ENCODE measurements around the gene DTNA.
"Not testable (repeated sequence)": the region's sequence is repeated elsewhere in the genome, so short reads cannot be mapped to it uniquely, and the experiment has no call there.

Gene DTNA

DNA sequence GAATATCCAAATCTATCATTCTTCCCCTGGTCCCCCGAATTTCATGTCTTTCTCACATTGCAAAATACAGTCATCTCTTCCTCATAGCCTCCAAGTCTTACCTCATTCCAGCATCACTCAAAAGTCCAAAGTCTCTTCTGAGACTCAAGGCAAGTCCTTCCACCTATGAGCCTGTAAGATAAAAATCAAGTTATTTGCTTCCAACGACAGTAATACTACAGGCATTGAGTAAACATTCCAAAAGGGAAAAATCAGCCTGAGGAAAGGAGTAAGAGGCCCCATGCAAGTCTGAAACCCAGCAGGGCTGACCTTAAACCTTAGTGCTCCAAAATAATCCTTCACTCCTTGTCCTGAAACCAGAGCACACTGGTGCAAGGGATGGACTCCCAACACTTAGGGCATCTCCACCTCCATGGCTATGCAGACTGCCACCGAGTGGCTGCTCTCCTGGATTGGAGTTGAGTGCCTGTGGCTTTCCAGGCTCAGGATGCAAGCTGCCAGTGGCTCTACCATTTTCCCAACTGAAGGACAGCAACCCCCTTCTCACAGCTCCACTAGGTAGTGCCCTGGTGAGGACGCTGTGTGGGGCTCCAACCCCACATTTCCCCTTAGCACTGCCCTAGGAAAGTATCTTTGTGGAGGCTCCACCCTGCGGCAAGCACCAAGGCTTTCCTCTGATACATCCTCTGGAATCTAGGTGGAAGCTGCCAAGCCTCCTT is 16.3 kb downstream of the DTNA start:
- no peak for DNase-seq

DNA sequence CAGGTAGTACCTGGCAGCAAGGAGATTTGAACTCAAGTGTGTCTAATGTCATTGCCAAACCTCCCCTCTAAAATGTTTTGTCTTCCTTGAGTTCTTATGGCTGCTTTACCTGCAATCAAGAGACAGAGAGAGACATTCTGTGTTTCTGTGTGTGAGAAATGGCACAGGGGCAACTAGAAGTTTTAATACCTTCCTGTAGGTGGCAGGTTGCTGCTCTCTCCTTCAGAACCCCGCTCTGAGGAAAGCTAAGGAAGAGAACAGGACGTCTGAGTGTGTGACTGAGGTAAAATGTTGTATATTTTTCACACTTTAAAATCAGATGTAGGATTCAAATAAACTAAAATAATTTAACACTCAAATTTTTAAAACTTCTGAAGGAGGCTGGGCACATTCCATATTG is 19.2 kb downstream of the DTNA start:
- peak; percentile 59 for DNase-seq

DNA sequence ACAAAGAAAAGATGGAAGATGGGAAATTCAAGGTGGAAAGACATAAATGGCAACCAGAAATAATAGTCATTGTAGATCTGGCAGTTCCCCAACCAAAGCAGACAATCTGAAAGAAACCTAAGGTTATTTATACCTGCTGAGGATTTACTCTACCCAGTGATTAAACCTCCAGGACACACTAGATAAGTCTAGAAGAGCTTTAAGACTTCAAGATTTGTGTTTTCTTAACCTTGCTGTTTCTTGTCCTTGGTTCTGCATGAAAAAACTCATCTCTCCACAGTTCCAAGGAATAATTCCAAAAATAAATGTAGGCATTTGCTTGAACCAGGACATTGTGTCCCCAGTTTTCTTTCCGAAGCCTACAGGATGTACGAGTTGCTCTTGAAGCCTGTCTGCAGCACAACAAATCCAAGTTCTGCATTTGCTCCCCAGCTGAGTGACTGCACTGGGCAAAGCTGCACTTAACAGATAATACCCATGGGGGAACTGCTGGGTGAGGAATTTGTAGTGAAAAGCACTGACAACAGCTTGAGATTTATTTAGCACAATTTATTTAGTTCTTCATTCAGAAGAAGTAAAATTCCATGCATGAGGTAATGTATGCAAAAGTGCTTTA is 19.8 kb downstream of the DTNA start:
- DNase-seq: peak; percentile 74

DNA sequence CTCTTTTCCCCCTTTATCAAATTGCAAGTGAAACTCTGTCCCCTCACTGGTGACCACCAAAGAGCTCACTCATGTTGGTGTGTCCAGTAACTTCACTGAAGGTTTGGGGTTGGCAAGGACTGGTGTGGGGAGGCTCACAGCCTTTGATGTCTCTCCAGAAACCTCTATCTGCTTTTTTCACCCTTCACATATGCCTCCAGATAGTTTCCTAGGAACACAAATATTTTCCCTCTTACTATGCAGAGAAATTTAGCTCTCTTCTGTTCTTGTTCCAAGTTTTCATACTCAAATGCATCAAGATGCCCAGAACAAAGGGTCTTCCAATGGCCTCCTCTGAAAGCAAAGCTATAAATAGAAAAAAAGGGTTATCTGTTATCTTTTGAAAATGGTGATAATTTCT is 20.7 kb downstream of the DTNA start:
- no peak for DNase-seq

DNA sequence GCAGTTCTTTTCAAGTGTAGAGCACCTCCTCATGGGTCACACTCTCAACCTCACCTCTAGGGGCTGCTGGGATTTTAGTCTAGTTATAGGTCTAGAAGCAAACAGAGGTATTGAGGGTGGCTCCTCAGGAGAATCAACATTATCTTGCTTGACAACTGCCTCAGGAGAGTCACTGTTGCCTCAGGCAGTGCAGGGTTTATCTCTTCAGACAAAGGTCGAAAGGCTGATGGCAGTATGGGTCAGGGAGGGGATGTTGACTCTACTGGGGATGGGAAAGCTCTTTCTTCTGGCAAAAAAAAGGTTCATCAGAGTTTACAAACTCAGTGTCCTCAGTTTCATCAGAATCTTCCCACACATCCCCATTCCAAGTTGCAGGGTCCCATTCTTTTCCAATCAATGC is 24.0 kb downstream of the DTNA start:
- no peak for DNase-seq

DNA sequence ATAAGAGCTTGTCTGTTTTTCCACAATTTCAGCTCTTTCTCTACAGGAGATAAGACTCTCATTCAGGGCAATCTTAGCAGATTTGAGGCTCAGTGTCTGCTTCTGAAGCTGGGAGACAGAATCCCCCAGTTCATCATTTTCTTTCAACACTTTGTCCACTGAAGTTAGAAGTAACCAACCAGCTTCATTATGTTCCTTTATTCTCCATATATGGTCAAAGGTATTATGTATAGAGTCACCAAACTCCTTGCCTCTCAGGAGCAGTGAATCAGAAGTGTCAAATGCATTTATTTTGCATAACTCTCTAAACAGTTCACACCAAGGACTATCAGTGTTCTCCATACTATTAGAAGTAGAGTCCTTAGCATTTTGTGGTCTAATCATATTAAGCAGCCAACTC is 24.4 kb downstream of the DTNA start:
- DNase-seq: not testable (repeated sequence)

DNA sequence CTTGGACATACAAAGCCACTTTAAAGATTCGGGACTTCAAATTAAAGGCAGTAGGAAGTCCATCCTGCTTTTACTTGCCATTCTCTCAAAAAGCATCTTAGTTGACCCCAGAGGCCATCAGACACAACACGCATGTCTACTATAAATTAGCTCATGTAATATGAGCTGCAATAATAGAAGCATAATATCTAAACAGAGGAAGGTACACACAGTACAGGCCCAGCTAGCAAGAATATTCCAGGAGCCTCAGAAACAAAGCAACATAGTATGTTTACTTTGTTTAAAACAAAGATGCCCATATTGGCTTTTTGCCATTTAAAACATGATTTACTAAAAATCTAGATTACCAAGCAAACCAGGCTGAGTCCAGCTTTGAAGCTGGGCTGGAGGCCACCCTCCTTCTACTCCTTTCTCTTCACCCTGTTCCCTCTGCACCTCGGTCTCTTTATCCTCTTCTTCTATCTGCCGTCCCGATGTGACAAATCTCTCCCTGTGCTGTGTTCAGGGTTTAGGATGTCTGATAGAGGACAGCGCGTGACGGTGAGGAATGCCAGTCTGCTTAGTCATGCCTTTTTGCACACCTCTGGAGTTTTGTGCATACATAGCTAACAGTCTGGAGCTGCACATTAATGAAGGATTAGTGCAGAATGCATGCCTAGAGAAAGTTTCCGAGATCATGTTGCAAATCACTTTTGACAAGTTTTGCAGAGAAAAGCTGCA is 28.2 kb downstream of the DTNA start:
- no peak for DNase-seq

DNA sequence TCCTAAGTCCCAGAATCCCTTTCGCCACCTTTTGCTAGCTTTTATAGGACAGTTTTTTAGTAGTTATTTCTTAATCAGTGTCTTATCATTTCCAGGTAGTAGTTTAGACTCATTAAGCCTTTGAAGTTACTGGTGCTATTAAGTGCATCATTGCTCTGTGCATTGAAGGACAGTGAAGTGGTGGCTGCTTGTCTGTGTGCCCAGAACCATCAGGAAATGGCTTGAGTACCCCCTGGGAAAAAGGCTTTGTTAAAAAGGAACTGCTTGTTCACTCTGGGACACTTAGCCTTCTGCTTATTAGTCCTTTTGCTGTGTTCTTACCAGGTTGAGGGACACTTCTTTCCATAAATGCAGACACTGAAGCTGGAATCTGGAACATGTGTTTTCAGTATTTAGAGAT is 30.0 kb downstream of the DTNA start:
- DNase-seq: no peak

DNA sequence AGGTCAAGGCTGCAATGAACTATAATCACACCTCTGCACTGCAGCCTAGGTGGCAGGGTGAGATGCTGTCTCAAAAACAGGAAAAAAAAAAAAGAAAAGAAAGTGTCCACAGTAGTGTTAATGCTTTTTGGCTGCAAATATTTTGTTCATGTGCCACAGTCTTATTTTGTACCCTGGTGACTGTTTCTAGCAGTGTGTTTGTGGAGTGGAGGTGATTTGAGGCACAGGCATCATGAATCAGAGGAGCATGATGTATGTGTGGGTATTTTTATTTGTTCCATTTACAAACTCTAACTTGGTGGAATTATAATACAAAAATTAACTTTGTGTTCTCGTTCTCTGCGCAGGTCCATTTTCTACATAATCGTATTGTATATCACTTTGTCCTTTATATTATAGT is 30.6 kb downstream of the DTNA start:
- DNase-seq: no peak

DNA sequence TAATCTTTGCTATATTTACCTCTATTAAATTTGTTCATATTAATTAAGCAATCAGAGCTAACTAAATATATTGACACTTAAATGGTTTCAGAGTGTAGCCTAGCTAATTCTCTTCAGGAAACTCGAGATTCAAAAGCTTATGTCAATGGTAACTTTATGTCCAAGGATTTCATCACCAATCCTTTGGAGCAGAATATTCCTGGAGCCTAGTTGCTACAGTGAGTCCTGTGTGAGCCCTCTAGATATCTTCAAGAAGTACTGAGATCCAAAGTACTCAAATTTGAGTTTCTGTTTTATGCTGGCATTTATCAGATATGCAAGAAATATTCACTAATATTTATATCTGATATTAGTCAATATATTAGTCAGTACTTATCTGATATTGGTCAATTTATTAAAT is 31.3 kb downstream of the DTNA start:
- no peak for DNase-seq

DNA sequence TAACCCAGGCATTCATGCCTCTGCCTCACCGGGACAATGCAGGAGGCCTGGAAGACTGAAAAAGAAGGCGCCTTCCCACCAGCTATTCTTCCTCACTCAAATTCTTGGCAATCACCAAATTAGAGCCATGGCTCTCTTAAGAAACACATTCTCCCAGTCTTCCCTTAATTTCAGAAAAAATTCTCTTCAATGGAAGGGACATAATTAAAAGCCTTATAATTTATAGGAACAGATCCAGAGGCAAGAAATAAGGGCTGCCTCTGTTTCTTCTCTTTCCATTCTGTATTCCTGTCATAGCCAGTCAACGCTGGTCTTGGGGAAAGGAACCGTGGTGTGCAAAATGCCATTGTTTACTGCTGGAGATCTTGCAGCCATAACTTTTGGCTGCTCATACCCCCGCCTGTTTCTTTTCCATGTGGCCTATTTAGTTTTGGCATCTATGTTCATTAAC is 32.8 kb downstream of the DTNA start:
- no peak for DNase-seq

DNA sequence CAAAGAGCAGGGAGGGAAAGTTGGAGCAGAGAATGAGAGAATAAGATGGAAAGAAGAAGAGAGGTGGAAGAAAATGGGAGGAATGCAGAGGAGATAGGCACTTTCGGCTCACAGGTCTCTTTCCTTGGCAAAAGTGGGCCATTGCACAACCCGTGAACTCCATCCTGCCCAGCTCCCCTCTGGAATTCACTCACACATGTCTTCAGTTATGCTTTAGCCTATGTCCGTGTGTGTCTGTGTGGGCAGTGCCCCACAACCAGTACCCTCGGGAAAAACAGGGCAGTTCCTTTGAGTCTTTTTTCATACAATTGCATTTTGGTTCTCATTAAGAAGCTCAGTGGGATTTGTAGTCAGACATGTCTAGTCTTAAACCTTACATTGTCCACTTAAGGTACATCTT is 34.5 kb downstream of the DTNA start:
- DNase-seq: no peak

DNA sequence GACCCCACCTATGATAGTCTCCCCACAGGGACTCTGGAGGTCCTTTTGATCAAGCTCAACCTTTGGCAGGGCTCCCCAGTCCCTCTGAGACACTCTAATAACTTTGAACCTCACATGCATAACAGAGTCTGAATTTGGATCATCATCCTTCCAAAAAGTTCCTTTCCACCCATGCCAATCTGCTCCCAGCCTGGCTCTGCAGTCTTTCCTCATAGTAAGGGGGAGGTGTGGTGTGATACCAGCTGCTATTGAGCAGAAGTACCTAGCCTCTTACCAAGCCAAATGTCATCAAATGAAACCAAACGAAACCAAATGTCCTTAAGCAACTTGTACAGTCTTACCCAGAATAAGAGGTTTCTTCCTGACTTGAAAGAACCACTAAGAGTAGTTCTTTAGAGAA is 36.5 kb downstream of the DTNA start:
- DNase-seq: no peak

DNA sequence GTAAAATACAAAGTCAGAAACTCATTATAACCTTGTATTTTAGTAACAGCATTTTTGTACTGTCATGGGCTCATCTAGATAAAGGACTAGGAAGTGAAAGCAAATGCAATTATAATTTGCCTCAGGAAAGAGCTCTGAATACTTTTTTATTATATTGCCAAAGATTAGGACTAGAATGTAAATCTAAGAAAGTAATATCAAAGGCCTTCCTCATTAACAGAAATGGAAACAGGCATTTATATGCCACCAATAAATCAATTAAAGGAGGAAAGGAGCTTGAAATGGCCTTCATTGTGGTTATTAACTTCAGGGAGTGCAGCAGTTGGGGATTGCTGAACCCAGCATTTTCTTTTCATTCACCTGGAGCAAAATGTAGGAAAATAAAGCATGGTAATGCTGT is 39.6 kb downstream of the DTNA start:
- DNase-seq: peak; percentile 32

DNA sequence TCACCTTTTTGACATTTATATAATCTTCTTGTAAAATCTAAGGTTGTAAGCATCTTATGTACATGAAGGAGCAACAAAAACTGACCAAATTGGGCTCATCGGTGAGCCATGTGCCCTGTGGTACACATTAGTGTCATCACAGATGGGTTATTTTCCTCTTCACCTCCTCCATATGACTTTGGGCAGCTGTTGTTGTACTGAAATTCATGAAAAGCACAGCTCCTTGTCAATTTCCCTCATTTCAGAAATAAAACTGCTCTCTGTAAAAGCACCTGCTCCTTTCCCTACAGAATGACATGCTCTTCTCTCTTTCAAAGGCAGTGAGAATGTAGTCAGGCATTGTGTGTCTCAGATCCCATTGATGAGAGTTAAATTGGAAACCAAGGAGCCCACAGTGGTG is 42.0 kb downstream of the DTNA start:
- no peak for DNase-seq

DNA sequence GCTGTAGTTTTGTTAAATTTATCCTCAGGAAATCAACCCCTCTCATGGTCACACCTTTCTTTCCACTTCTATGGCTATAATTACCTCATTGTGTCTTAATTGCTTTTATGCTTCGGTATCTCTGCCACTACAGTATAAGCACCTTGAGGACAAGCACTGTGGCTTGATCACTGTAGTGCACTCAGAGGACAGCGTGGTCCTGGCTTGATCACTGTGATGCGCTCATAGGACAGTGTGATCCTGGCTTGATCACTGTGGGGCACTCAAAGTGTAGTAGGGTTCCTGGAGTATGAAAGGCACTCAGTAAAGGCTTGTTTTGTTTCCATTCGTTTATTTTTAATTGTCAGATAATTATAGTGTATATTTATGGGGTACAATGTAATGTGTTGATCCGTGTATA is 44.2 kb downstream of the DTNA start:
- DNase-seq: no peak

DNA sequence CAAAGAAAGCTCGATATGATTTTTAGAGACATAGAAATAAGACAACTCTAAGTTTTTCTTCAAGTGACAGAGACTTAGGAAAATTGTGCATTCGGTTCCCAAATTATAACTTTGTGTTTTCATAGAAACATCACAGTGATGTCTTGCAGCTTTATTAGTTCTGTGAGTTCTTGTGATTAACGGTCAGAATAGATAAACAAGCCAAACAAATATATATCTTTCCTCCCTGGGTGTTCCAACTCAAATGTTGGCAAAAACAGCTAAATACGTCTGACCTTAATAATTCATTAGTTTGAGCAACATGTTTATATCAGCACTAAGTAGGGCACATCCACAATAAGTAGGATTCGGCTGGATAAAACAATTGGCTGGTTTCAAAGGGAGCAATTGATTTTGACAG is 47.6 kb downstream of the DTNA start:
- DNase-seq: no peak

DNA sequence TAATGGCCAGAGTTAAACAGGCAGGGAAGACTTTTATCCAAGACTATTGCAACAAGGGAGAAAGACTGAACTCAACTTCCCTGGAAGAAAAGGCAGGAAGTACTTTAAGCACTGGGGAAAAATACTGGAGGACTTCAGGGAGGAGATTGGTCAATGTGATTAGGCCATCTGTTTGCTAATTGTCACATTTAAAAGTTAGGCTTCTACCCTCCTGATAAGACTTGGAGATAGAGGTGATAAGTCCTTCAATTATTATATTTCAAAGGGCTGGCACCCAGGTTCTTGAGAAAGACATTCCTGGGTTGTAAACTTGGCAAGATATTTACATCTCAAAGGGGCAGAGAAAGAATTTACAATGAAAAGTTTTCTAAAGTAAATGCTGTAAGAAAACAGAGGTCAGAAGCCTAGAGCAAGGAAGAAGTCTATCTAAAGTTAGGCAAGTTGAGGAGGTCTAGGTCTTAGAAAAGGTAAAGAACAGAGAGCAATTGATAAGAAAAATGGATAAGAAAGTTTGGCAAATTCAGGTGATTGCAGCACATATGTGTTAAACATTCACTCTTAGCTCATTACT is 48.4 kb downstream of the DTNA start:
- no peak for DNase-seq

DNA sequence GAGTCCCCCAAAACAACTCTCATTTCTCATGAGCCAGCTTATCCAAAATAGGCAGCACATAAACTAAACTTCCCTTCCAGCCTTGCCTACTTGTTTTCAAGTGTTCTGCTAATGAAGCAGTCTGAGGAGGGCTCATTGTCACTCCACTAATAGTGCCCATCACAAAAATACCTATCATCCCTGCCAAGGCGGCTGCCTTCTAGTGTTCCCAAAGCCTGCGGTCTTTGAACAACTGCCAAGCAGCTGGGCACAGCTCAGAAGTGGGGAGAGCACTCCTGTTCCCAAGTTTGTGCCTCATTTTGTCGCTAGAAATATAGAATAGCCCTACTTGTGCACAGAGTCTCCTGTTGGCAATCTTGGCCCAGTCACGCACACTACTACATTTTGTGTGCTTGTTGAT is 50.3 kb downstream of the DTNA start:
- DNase-seq: no peak

DNA sequence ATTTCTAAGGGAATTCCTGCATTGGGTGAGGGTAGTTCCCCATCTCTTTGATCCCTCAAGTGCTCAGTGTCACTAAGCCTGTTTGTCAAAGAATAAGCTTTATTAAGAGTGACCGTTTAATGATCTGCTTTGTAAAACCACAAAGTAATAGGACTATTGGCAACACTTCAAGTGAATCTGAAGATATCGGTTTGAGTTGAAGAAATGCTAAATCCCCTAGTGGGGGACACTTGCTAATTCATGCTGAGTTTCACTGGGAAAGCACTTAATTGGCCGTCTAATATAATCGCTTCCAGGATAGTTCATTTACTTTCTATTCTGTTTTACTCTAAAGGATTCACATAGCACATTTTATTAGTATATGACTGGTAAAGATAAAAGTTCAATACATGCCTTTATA is 54.4 kb downstream of the DTNA start:
- DNase-seq: no peak

DNA sequence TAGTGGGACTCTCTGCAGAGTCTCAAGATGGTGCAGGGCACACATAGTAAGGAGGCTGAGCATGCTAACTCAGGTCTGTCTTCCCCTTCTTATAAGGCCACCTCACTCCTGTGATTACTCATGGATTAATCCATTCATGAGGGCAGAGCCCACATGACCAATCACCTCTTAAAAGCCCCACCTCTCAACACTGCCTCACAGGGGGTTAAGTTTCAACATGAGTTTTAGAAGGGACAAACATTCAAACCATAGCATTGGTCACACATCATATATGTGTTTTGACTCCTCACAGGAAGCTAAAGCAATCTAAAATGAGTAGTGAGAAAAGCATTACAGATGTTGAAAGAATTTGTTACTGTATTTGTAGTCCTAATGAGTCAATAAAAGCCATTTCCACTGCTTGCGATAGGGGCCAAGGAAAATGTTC is 57.5 kb downstream of the DTNA start:
- DNase-seq: no peak

DNA sequence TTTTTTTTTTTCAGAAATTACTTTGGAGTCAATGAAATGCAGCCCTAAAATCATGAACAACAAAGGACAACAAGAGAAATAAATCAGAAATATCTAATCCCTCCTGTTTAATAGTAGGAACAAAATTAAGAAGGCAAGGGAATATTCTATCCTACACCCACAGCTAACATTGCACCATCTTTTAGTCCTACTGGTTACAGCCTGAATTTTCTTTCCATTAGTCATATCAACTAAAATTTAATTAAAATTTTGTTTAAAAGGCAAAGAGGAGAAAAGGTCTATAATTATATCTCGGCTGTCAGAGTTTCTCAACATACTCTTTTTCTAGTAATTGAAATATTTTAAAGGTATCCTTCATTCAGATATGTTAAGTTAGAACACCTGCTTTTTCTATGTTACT is 61.9 kb downstream of the DTNA start:
- no peak for DNase-seq

DNA sequence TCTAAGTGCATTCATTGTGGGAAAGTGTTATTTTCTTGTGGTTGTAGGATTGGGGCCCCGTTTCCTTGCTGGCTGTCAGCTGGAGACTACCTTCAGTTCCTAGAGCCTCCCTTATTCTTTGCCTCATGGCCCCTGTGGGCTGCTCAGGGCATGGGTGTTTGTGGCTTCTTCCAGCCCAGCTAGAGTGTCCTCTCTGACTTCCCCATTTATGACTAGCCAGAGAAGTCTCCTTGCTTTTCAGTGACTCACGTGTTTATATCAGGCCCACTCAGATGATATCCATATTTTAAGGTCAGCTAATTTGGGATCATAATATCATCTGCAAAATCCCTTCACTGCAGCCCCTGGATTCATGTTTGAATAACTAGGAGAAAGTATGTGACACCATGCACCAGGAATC is 62.8 kb downstream of the DTNA start:
- peak; percentile 81 for DNase-seq

DNA sequence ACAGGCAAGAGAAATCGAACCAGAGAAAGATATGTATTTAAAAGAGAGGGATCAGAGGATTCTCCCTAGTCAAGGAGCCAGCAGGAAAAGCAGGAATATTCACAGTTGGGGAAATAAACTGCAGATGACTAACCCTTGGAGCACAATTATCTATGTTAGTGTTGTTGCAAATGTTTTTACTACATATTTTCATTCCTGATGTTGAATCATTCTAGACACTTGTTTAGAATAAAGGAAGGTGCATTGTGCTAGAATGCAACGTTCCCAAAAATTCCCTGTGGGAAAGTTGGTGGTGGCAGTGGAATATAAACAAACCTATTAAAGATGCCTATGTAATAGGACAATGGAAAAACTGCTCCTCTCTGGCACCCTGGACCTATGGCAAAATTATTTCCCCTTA is 63.3 kb downstream of the DTNA start:
- DNase-seq: no peak
